ENCODE results near the gene MEGF6. TPM values are rescaled to one million over a fixed set of nuclear protein-coding genes. Genes with fewer than 3 reads are reported as not detected.
"Not testable (repeated sequence)": the region's sequence is repeated elsewhere in the genome, so short reads cannot be mapped to it uniquely, and the experiment has no call there.

Gene MEGF6
- total RNA-seq, 1 experiment from 2014 or later, result 65.3 TPM

GRCh38 chr1:3573500-3573899 is 37.8 kb downstream of the MEGF6 start:
- 0 out of 2 replicates have a peak, but pooled peaks cover 4% of the 10 kb centered on the region for H4K20me1 ChIP-seq (ENCODE audit: insufficient read depth)
- ChIA-PET CTCF (interaction anchor here (0.6 kb wide), 1 partner anchor 83 kb away, joined by 11 read pairs; no protein-coding TSS in a partner anchor), POLR2A (ENCODE audit: unreplicated experiment) (no interaction called here)
- TF ChIP-seq EZH2 (IDR thresholded peaks at IDR 0.05; ENCODE audit: low read depth), result no peak
- TF ChIP-seq, protein P1, sequence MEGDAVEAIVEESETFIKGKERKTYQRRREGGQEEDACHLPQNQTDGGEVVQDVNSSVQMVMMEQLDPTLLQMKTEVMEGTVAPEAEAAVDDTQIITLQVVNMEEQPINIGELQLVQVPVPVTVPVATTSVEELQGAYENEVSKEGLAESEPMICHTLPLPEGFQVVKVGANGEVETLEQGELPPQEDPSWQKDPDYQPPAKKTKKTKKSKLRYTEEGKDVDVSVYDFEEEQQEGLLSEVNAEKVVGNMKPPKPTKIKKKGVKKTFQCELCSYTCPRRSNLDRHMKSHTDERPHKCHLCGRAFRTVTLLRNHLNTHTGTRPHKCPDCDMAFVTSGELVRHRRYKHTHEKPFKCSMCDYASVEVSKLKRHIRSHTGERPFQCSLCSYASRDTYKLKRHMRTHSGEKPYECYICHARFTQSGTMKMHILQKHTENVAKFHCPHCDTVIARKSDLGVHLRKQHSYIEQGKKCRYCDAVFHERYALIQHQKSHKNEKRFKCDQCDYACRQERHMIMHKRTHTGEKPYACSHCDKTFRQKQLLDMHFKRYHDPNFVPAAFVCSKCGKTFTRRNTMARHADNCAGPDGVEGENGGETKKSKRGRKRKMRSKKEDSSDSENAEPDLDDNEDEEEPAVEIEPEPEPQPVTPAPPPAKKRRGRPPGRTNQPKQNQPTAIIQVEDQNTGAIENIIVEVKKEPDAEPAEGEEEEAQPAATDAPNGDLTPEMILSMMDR (conservative IDR thresholded peaks at IDR 0.05), result no peak
- intact Hi-C loops (cut with micrococcal nuclease; ENCODE audit: unreplicated experiment), result no loop called here
- no peak overlapping the region for H3K4me2 ChIP-seq
- H3F3A ChIP-seq (ENCODE audit: insufficient read depth, low read depth), result no peaks in the 10 kb centered on the region
- no peak for DNase-seq
- no peaks in the 10 kb centered on the region for H3K36me3 ChIP-seq (ENCODE audit: low read depth)
- no peaks in the 10 kb centered on the region for H3K9me2 ChIP-seq (ENCODE audit: insufficient read depth)
- no TSS peak for BruUV-seq (replicated peaks)
- H3K27ac ChIP-seq, result no peak overlapping the region
- no peak overlapping the region for H3K4me3 ChIP-seq
- no peak overlapping the region for H2AFZ ChIP-seq
- no peaks in the 10 kb centered on the region for H3K9me3 ChIP-seq (ENCODE audit: insufficient read depth, low read depth)
- peaks cover 6% of the 10 kb centered on the region; the same call in 1 of the 2 replicates for H3K4me1 ChIP-seq (replicated peaks; ENCODE audit: insufficient read depth)
- no peaks in the 10 kb centered on the region for H3K79me2 ChIP-seq (ENCODE audit: low read depth)
- H3K27me3 ChIP-seq (ENCODE audit: insufficient read depth, low read depth), result no peaks in the 10 kb centered on the region

GRCh38 chr1:3572638-3573037 is 38.7 kb downstream of the MEGF6 start:
- intact Hi-C loops (cut with micrococcal nuclease; ENCODE audit: unreplicated experiment); BruUV-seq (replicated peaks); H3F3A ChIP-seq (ENCODE audit: insufficient read depth, low read depth); H3K9me3 ChIP-seq (ENCODE audit: insufficient read depth, low read depth); H3K36me3 ChIP-seq (ENCODE audit: low read depth); H3K79me2 ChIP-seq (ENCODE audit: low read depth); H3K27me3 ChIP-seq (ENCODE audit: insufficient read depth, low read depth); POLR2A ChIA-PET (ENCODE audit: unreplicated experiment); H2AFZ ChIP-seq; H3K9me2 ChIP-seq (ENCODE audit: insufficient read depth); H3K4me2 ChIP-seq; H3K27ac ChIP-seq; H4K20me1 ChIP-seq (ENCODE audit: insufficient read depth); DNase-seq; H3K4me3 ChIP-seq; H3K4me1 ChIP-seq (replicated peaks; ENCODE audit: insufficient read depth): not testable (repeated sequence)
- CTCF ChIA-PET, result interaction anchor here (0.6 kb wide), 1 partner anchor 82 kb away, joined by 11 read pairs; no protein-coding TSS in a partner anchor

DNA sequence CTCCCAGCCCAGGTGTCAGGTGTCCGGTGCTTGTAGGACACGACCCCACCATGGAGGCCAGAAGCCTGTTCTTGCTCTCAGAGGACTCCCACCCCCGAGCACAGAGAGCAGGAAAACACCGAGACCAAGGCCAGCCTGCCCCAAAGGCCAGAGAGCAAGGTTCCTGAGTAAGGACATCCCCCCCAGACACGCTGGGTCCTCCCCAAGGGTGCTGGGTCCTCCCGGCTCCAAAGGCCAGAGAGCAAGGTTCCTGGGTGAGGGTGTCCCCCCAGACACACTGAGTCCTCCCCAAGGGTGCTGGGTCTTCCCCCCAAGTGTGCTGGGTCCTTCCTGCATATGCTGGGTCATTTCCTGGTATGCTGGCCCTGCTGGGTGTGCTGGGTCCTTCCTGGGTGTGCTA is 40.0 kb downstream of the MEGF6 start:
- BruUV-seq (replicated peaks), result no TSS peak
- intact Hi-C loops (cut with micrococcal nuclease; ENCODE audit: unreplicated experiment), result no loop called here

More for the DNA sequence above, 40.0 kb downstream of the MEGF6 start:
- H3F3A ChIP-seq (ENCODE audit: insufficient read depth, low read depth), result no peaks in the 10 kb centered on the region
- H3K4me2 ChIP-seq, result no peak overlapping the region
- no peaks in the 10 kb centered on the region for H3K79me2 ChIP-seq (ENCODE audit: low read depth)
- H2AFZ ChIP-seq, result no peak overlapping the region
- ChIA-PET POLR2A (ENCODE audit: unreplicated experiment) (no interaction called here), CTCF (no interaction called here)
- no peaks in the 10 kb centered on the region for H3K27me3 ChIP-seq (ENCODE audit: insufficient read depth, low read depth)
- no peaks in the 10 kb centered on the region for H3K36me3 ChIP-seq (ENCODE audit: low read depth)
- DNase-seq, result no peak
- H3K9me2 ChIP-seq (ENCODE audit: insufficient read depth), result no peaks in the 10 kb centered on the region
- TF ChIP-seq, protein P1 (conservative IDR thresholded peaks at IDR 0.05), result no peak
- TF ChIP-seq EZH2 (IDR thresholded peaks at IDR 0.05; ENCODE audit: low read depth), result no peak
- no peak overlapping the region for H3K27ac ChIP-seq
- H3K4me3 ChIP-seq, result no peak overlapping the region
- H3K4me1 ChIP-seq (replicated peaks; ENCODE audit: insufficient read depth), result peaks cover 6% of the 10 kb centered on the region; the same call in 1 of the 2 replicates
- 0 out of 2 replicates have a peak, but pooled peaks cover 4% of the 10 kb centered on the region for H4K20me1 ChIP-seq (ENCODE audit: insufficient read depth)
- H3K9me3 ChIP-seq (ENCODE audit: insufficient read depth, low read depth), result no peaks in the 10 kb centered on the region

Measured in PC-9 (cell line).